B cell (primary cell): ENCODE results near the gene LZTS2. TPM values are rescaled to one million over a fixed set of nuclear protein-coding genes. Genes with fewer than 3 reads are reported as not detected.

Experiments used
- ATAC-seq: fragments of 200-7000 bp; cut with Tn5 transposase; one replicate; pipeline ENCODE4 v1.10.0; 2021; ENCODE audit warnings: low read depth, mild to moderate bottlenecking, moderate number of reproducible peaks, moderate library complexity
- CTCF ChIA-PET: fragments of 350-600 bp; sonication (Branson Sonifier 250); formaldehyde crosslinking; loops from one replicate; lab custom pipeline; 2021; ENCODE audit warnings: antibody characterized with exemption, inconsistent platforms; lab: Charles Lee
- POLR2A ChIA-PET: fragments of 350-600 bp; sonication (Branson Sonifier 250); formaldehyde crosslinking; loops from one replicate; lab custom pipeline; 2021; ENCODE audit warnings: antibody characterized with exemption; lab: Charles Lee
- DNase-seq: peaks from one replicate; pipeline ENCODE4 v3.0.0; 2013
- H2AFZ ChIP-seq: 2 replicates; pipeline ENCODE4 v1.6.1; 2012; ENCODE audit warnings: mild to moderate bottlenecking, low read depth, low read length; ENCODE audit not compliant: insufficient read depth, poor library complexity, severe bottlenecking
- H3K27ac ChIP-seq, 2 donors: 1 replicate in 1 of 2; 2 replicates in 1 of 2; pipeline ENCODE4 v1.5.1; 2012 to 2013; ENCODE audit warnings: low read length in 2 of 2, mild to moderate bottlenecking in 2 of 2, moderate library complexity in 1 of 2
- H3K27me3 ChIP-seq, 4 experiments: fragments of 200-600 bp in 1 of 4; sonication (generic) in 1 of 4; replicated peaks in 1 of 4; 1 replicate in 2 of 4; 2 replicates in 2 of 4; pipeline versions ENCODE4 v1.6.1 to v1.7.0; 2013 to 2016; ENCODE audit warnings: low read length in 3 of 4, mild to moderate bottlenecking in 2 of 4, mixed read lengths in 1 of 4, moderate library complexity in 1 of 4; ENCODE audit not compliant: insufficient read depth in 4 of 4, control insufficient read depth in 3 of 4; ENCODE audit errors: control extremely low read depth in 1 of 4
- H3K36me3 ChIP-seq, 2 experiments: replicated peaks in 1 of 2; 1 replicate in 1 of 2; 2 replicates in 1 of 2; pipeline versions ENCODE4 v1.6.1 to v1.7.1; 2013; ENCODE audit warnings: low read length in 1 of 2; ENCODE audit not compliant: insufficient read depth in 2 of 2, control insufficient read depth in 1 of 2; ENCODE audit errors: control extremely low read depth in 1 of 2, extremely low read depth in 1 of 2
- H3K4me1 ChIP-seq, 2 donors: fragments of 200-600 bp in 1 of 2; sonication (generic) in 1 of 2; 1 replicate in 1 of 2; 2 replicates in 1 of 2; pipeline versions ENCODE4 v1.5.1 to v1.6.1; 2013 to 2017; ENCODE audit warnings: low read length in 2 of 2; ENCODE audit not compliant: control insufficient read depth in 2 of 2, insufficient read depth in 2 of 2
- H3K4me2 ChIP-seq: replicated peaks from 2 replicates; pipeline ENCODE3; 2012; ENCODE audit warnings: mild to moderate bottlenecking, low read depth, low read length; ENCODE audit not compliant: poor library complexity, severe bottlenecking
- H3K4me3 ChIP-seq, 5 experiments: fragments of 200-600 bp in 1 of 5; sonication (generic) in 1 of 5; 1 replicate in 3 of 5; 2 replicates in 2 of 5; pipeline versions ENCODE4 v1.5.1 to v1.7.0; 2011 to 2016; ENCODE audit warnings: low read length in 4 of 5, mild to moderate bottlenecking in 4 of 5, low read depth in 2 of 5, control low read depth in 1 of 5, moderate library complexity in 1 of 5; ENCODE audit not compliant: insufficient read depth in 1 of 5; ENCODE audit errors: control extremely low read depth in 1 of 5, extremely low read depth in 1 of 5
- H3K79me2 ChIP-seq: fragments of 200-600 bp; sonication (generic); one replicate; pipeline ENCODE4 v1.6.0; 2016; ENCODE audit warnings: low read length; ENCODE audit not compliant: control insufficient read depth, insufficient read depth
- H3K9ac ChIP-seq: fragments of 200-600 bp; sonication (generic); 2 replicates; pipeline ENCODE4 v1.6.1; 2017; ENCODE audit warnings: mild to moderate bottlenecking, low read length, moderate library complexity
- H3K9me3 ChIP-seq, 3 donors: one replicate each; pipeline versions ENCODE4 v1.6.1 to v1.7.1; 2013; ENCODE audit warnings: low read length in 2 of 3; ENCODE audit not compliant: control insufficient read depth in 2 of 3, insufficient read depth in 1 of 3; ENCODE audit errors: control extremely low read depth in 1 of 3
- H4K20me1 ChIP-seq: 2 replicates; pipeline ENCODE4 v1.6.0; 2012; ENCODE audit warnings: mild to moderate bottlenecking, low read length; ENCODE audit not compliant: insufficient read depth, control insufficient read depth, poor library complexity, severe bottlenecking
- H3K27ac Mint-ChIP-seq: one replicate; pipeline ENCODE4 v1.8.0; 2021; ENCODE audit warnings: mixed read lengths
- H3K27me3 Mint-ChIP-seq: one replicate; pipeline ENCODE4 v1.8.0; 2021; ENCODE audit warnings: mixed read lengths
- H3K4me1 Mint-ChIP-seq: one replicate; pipeline ENCODE4 v1.8.0; 2021; ENCODE audit warnings: mixed read lengths
- H3K4me3 Mint-ChIP-seq: one replicate; pipeline ENCODE4 v1.8.0; 2021; ENCODE audit warnings: mixed read lengths
- H3K9me3 Mint-ChIP-seq: one replicate; pipeline ENCODE4 v1.8.0; 2022; ENCODE audit warnings: mixed read lengths; ENCODE audit not compliant: insufficient read depth
- EZH2 ChIP-seq: IDR thresholded peaks from 2 replicates; pipeline ENCODE4 v1.6.1; 2012; ENCODE audit warnings: borderline replicate concordance, low read depth, mild to moderate bottlenecking, moderate library complexity, low read length; ENCODE audit not compliant: insufficient read depth, poor library complexity, severe bottlenecking
- WGBS: methylation state at CpG from one replicate; pipeline ENCODE4 v1.1.5; 2013; ENCODE audit warnings: missing lambda C conversion rate; ENCODE audit not compliant: insufficient coverage; 5-methylcytosine and 5-hydroxymethylcytosine counted together
- intact Hi-C: fragments of 100-400 bp; cut with micrococcal nuclease; formaldehyde crosslinking; loops from one replicate; pipeline ENCODE4 v1.10.0; 2022
- polyA plus RNA-seq: library from polyadenylated mRNA; depleted of rRNA; stranded (reverse); fragments of >200 nt; gene quantifications from 2 replicates; pipeline ENCODE4 v1.2.3, GENCODE V29; 2012
- total RNA-seq, 2 donors: library from RNA; stranded (reverse); fragments of 120-200 nt in 1 of 2; gene quantifications; 1 replicate in 1 of 2; 2 replicates in 1 of 2; pipeline versions ENCODE4 v1.2.3 to v1.2.4, GENCODE V29; 2013 to 2022
- TF ChIP-seq, protein P1 (sequence below): fragments of 200-600 bp; IDR thresholded peaks from one replicate; pipeline ENCODE4 v1.8.0; 2022; ENCODE audit warnings: antibody characterized with exemption, mild to moderate bottlenecking

The LZTS2 gene
- total and polyA plus RNA-seq, 2 donors (not counting 1 experiment from before 2014, with no cell fraction given): 23.2 to 36.9 TPM

- peak overlapping the region; percentile 38 for H3K4me3 Mint-ChIP-seq
- peak overlapping the region; percentile 65 for H3K4me2 ChIP-seq
- ChIA-PET CTCF (interaction anchor here (0.7 to 7.0 kb wide), 14 partner anchors 8 to 79 kb away, joined by 3 to 57 read pairs (median 6); partner anchors contain the start of genes LZTS2, PDZD7 and SFXN3), POLR2A (interaction anchor here (0.9 to 1.8 kb wide), 3 partner anchors 12 to 20 kb away, joined by 4 to 9 read pairs (median 4); partner anchors contain the start of genes LZTS2, PDZD7 and SFXN3)
- peak overlapping the region; percentile 60 for H2AFZ ChIP-seq
- H3K36me3 ChIP-seq: no peaks in the 10 kb centered on the region
- ATAC-seq (peak; percentile 46), DNase-seq (peak; percentile 67)
- no peak for TF ChIP-seq EZH2
- TF ChIP-seq, protein P1, sequence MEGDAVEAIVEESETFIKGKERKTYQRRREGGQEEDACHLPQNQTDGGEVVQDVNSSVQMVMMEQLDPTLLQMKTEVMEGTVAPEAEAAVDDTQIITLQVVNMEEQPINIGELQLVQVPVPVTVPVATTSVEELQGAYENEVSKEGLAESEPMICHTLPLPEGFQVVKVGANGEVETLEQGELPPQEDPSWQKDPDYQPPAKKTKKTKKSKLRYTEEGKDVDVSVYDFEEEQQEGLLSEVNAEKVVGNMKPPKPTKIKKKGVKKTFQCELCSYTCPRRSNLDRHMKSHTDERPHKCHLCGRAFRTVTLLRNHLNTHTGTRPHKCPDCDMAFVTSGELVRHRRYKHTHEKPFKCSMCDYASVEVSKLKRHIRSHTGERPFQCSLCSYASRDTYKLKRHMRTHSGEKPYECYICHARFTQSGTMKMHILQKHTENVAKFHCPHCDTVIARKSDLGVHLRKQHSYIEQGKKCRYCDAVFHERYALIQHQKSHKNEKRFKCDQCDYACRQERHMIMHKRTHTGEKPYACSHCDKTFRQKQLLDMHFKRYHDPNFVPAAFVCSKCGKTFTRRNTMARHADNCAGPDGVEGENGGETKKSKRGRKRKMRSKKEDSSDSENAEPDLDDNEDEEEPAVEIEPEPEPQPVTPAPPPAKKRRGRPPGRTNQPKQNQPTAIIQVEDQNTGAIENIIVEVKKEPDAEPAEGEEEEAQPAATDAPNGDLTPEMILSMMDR: peak; percentile 69
- H3K27me3 ChIP-seq: peaks cover 0 to 46% (median 24%) of the 10 kb centered on the region in 4 experiments
- H4K20me1 ChIP-seq: no peaks in the 10 kb centered on the region
- H3K27me3 Mint-ChIP-seq: peaks cover 38% of the 10 kb centered on the region
- no peaks in the 10 kb centered on the region for H3K9me3 ChIP-seq
- peaks cover 16 to 22% of the 10 kb centered on the region in 2 donors for H3K4me1 ChIP-seq
- H3K27ac ChIP-seq: no peak overlapping the region
- H3K9ac ChIP-seq: peak overlapping the region; percentile 3
- WGBS: 26% methylated on average over 41 of the region's 45 CpGs
- no peaks in the 10 kb centered on the region for H3K79me2 ChIP-seq
- no peak overlapping the region for H3K27ac Mint-ChIP-seq
- peak overlapping the region in 1 of 5 experiments; percentile 23 for H3K4me3 ChIP-seq
- H3K9me3 Mint-ChIP-seq: no peaks in the 10 kb centered on the region
- H3K4me1 Mint-ChIP-seq: peaks cover 16% of the 10 kb centered on the region
- intact Hi-C loops: no loop called here
These were observed 19.2 kb downstream of the LZTS2 start for GRCh38 chr10:101018600-101019439.

DNA sequence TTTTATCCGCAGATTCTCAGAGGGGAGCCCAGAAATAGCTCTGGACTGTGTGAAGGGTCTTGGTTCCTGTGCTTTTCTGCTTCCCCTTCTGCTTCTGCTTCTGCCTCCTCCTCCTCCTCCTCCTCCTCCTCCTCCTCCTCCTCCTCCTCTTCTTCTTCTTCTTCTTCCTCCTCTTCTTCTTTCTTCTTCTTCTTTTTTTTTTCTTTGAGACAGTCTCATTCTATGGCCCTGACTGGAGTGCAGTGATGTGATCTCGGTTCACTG lies 19.8 kb downstream of the LZTS2 start:
- H3K4me1 Mint-ChIP-seq: peaks cover 14% of the 10 kb centered on the region
- no peak overlapping the region for H3K9ac ChIP-seq
- CTCF ChIA-PET: interaction anchor here (0.7 to 7.0 kb wide), 13 partner anchors 8 to 53 kb away, joined by 3 to 57 read pairs (median 6); partner anchors contain the start of genes LZTS2, PDZD7 and SFXN3
- DNase-seq: no peak
- no peak overlapping the region for H3K4me3 ChIP-seq
- intact Hi-C loops: no loop called here
- no peaks in the 10 kb centered on the region for H3K36me3 ChIP-seq
- H2AFZ ChIP-seq: peak overlapping the region; percentile 60
- peaks cover 0 to 45% (median 24%) of the 10 kb centered on the region in 4 experiments for H3K27me3 ChIP-seq
- H3K9me3 ChIP-seq: no peaks in the 10 kb centered on the region
- peaks cover 16 to 19% of the 10 kb centered on the region in 2 donors for H3K4me1 ChIP-seq
- WGBS: 33% methylated on average over 1 of the region's 2 CpGs
- H3K9me3 Mint-ChIP-seq: no peaks in the 10 kb centered on the region
- H3K79me2 ChIP-seq: no peaks in the 10 kb centered on the region
- no peak overlapping the region for H3K27ac Mint-ChIP-seq
- no peaks in the 10 kb centered on the region for H4K20me1 ChIP-seq
- peak overlapping the region; percentile 14 for H3K4me3 Mint-ChIP-seq
- TF ChIP-seq, protein P1: no peak
- no peak for TF ChIP-seq EZH2
- H3K27ac ChIP-seq: no peak overlapping the region
- ATAC-seq: no peak
- POLR2A ChIA-PET: interaction anchor here (0.6 to 1.2 kb wide), 3 partner anchors 12 to 47 kb away, joined by 4 read pairs; partner anchors contain the start of genes PDZD7 and SFXN3
- H3K27me3 Mint-ChIP-seq: peaks cover 34% of the 10 kb centered on the region
- H3K4me2 ChIP-seq: peak overlapping the region; percentile 65
